GM20431 (cell line): ENCODE measurements around the gene SPIRE1.
"Not testable (repeated sequence)": the region's sequence is repeated elsewhere in the genome, so short reads cannot be mapped to it uniquely, and the experiment has no call there.

ENCODE experiments used
- in situ Hi-C: fragments of 300-500 bp; cut with MseI, MboI; formaldehyde crosslinking; loops from one replicate; pipeline ENCODE4 v1.15.0; 2020; ENCODE audit warnings: low sequenced_read_pairs; ENCODE audit not compliant: unreplicated experiment

SPIRE1 gene

DNA sequence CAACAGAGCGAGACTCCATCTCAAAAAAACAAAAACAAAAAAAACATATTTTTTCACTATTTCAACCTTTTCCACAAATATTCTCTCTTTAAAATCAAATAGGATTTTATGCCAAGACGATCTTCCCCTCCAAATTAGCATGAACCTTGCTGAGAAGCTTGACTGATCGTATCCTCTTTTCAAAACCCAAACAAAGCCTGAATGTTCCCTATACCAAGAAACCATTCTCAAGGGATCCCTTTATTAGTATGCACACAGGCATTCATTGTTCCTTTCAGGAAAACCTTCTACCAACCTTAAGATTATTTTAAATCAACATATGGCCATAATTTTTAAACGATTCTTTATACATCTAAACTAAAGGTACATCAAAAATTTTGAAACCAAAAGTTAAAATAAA is 6.3 kb downstream of the SPIRE1 start:
- in situ Hi-C loops: no loop called here

GRCh38 chr18:12647773-12648172 is 10.1 kb downstream of the SPIRE1 start:
- in situ Hi-C loops: no loop called here

- in situ Hi-C loops: no loop called here
Observed at GRCh38 chr18:12645751-12646203, 12.1 kb downstream of the SPIRE1 start.

DNA sequence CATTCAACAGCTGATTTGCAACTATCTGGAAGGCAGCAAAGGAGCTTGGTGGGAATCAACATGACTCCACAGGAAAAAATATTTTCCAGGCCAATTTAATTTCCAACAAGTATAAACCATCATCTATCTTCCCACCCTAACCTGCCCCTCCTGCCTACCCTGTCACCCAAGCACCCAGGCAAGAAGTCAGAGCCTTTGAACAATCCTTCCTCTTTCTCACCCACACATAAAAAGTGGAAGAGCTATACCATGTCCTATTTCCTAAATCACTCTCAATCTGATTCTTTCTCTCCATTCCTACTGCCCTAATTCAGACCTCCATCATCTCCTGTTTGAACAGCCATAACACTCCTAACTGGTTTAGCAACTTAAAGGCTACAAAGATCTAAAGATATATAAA is 12.7 kb downstream of the SPIRE1 start:
- in situ Hi-C loops: no loop called here

DNA sequence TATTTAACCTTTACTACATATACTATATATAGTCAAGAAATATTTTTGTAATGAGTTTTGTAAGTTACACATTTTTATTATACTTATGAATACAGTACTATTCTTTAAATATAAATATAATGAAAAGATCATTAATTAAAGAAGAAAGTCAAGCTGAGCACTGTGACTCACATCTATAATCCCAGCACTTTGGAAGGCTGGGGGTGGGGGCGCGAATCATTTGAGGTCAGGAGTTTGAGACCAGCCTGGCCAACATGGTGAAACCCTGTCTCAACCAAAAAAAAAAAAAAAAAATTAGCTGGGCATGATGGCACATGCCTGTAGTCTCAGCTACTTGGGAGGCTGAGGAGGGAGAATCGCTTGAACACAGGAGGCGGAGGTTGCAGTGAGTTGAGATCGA is 14.2 kb downstream of the SPIRE1 start:
- in situ Hi-C loops: not testable (repeated sequence)

- in situ Hi-C loops: no loop called here
Observed at GRCh38 chr18:12640881-12641200, 17.1 kb downstream of the SPIRE1 start.

- in situ Hi-C loops: no loop called here
Observed at GRCh38 chr18:12639990-12640880, 17.7 kb downstream of the SPIRE1 start.

DNA sequence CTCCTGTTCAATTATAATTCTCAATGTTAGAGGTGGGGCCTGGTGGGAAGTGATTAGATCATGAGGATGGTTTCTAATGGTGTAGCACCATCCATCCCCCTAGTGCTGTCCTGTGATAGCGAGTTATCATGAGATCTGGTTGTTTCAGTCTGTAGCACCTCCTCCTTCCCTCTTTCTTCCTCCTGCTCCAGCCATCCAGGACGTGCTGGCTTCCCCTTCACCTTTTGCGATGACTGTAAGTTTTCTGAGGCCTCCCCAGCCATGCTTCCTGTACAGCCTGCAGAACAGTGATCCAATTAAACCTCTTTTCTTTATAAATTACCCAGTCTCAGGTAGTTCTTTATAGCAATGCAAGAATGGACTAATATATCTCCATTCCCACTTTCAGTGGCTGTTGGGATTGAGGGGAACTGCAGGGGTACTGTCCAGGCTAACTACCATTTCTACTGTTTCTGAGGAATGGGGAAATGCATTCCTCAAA is 19.2 kb downstream of the SPIRE1 start:
- in situ Hi-C loops: no loop called here

DNA sequence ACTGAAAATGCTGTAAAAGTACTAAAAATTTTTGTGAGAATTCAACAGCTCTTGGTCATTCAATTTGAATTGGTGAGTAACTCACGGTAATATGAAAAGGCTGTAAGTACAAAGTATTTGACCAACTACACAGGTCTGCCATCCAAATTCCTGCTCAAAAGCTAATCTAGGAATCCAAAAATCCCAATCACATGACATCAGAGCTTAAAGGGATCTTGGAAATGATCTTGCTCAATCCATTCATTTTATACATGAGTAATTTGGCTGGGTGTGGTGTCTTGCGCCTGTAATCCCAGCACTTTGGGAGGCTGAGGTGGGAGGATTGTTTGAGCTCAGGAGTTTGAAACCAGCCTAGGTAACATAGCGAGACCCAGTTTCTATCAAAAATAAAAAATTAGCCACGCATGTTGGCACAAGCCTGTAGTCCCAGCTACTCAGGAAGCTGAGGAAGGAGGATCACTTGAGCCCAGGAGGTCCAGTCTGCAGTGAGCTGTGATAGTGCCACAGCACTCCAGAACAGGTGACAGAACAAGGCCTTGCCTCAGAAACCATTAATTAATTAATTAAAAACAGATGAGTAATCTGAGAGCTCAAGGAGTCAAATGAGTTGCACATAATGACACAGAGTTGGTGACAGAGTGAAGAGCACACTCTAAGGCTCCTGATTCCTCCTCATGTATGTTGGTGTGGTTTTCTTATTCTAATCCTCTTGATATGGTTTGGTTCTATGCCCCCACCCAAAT is 19.8 kb downstream of the SPIRE1 start:
- in situ Hi-C loops: no loop called here

DNA sequence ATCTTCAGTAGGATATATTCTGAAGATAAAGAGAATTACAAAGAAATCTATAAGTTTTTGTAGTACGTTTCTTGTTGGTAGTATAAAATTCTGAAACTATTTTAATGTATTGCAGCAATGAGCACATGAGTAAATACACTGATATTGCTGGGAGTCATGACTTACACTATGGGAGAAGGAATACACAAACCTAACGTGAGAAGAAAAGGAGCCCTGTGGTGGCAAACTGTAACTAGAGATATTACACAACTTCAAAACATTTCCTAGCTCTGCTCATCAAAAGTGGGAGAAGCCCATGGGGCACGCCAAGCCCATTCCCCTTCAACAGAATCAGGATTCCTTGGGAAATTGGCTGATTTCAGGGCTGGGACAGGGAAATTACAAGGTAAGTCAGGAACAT is 20.5 kb downstream of the SPIRE1 start:
- in situ Hi-C loops: no loop called here

- in situ Hi-C loops: no loop called here
Observed at GRCh38 chr18:12631831-12632477, 26.0 kb downstream of the SPIRE1 start.

GRCh38 chr18:12630136-12630535 is 27.8 kb downstream of the SPIRE1 start:
- in situ Hi-C loops: no loop called here

DNA sequence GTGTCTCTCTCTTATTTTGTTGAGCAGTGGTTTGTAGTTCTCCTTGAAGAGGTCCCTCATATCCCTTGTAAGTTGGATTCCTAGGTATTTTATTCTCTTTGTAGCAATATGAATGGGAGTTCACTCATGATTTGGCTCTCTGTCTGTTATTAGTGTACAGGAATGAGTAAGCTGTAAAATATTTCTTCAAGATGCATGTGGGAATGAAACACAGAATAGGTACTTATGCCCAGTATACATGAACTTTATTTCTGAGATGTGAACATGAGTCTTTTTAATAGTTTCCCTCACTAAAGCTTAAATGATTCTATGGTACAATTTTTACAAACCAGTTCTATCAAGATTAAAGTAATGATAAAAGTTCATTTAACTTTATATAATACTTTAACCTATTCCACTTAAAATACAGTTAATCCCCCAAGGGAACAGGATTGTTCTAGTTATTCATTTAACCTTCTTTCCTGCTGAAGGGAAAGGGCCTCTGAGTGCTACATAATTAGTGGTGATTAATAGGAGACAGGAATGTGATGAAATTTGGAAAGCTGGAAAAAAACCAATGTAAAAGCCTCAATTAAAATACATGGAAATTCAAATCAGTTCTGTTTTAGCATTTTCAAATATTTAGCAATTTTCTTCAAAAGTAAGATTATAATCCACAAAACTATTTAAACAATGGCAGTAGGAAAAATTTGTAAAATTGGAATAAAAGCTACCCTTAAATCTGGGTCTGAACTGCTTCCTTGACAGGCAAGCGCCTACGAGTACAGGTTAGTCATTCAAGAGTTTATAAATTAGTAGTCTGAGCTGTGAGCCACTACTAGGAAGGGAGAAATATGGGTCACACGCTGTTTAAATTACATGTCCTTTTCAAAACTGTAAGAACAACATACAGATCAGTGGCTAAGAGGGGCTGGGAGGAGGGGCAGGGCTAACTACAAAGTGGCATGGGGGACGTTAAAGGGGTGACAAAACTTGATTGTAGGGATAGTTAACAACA is 28.9 kb downstream of the SPIRE1 start:
- in situ Hi-C loops: no loop called here

- in situ Hi-C loops: not testable (repeated sequence)
Observed at GRCh38 chr18:12627199-12627598, 30.7 kb downstream of the SPIRE1 start.

DNA sequence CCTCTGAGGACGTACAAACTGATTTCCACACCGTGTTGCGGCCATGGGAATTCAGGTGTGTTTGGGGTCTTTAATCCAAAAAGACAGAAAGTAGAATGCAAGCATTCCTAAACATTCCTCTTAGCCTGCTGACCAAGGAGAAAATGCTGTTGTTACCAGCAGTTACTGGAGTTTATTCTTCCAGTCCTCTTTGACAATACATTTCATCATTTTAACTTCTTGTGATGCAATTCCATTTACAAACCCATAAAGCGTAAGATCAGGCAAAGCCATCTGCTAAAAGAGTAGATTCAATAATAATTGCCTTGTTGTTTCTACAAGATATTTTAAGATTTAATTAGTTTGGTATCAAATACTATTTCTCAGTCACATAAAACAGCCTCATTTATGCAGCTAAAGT is 32.7 kb downstream of the SPIRE1 start:
- in situ Hi-C loops: no loop called here

DNA sequence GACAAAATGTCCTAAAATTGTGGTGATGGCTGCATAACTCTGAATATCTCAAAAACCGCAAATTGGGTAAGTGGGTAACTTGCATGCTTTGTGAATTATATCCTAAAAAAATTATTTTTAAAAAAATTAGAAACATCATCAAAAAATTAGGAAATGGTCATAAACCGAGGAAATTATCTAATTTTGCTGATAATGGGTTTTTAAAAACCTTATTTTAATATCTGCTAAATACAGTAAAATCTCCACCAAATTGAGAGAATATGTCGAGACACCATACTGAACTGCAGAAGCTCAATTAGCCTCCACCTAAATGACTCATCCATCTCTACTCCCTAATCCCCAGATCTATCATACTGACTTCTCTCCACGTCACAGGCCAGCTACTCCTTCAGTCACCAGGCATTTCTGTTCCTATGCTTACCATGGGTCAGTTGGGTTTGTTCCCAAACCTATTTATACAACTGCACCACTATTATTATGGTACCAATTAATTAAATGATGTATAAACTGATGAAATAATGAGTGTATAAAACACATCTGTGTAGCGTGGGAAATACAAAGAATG is 36.1 kb downstream of the SPIRE1 start:
- in situ Hi-C loops: no loop called here

GRCh38 chr18:12615748-12616147 is 42.2 kb downstream of the SPIRE1 start:
- in situ Hi-C loops: no loop called here

DNA sequence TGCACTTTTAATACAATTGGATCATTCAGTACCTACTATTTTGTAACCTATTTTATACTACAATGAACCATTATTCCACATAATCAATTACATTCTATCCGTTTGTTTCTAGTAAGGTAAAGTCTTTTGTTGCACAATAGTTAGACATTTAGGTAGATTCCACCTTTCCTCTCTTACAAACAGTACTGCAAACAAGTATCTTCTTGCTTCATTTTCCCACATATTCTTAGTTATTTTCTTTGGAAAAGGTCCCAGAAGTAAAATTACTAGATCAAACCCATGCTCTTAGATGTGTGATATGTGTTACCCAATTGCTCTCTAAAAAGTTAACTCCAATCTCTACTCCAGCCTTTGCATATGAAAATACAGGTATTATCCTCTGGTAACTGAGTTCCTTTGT is 49.6 kb downstream of the SPIRE1 start:
- in situ Hi-C loops: no loop called here

GRCh38 chr18:12606592-12607315 is 51.2 kb downstream of the SPIRE1 start:
- in situ Hi-C loops: no loop called here
